Vagina (tissue), 2 donors: ENCODE data around the gene ZNF606.

ENCODE experiments used
- CTCF ChIP-seq, 3 experiments: fragments of 450-650 bp in 2 of 3; fragments of 200-600 bp in 1 of 3; sonication (generic) in 1 of 3; IDR thresholded peaks; one replicate each; pipeline ENCODE4 v1.5.1; 2017 to 2019; ENCODE audit warnings: antibody characterized with exemption in 3 of 3, mild to moderate bottlenecking in 2 of 3, moderate library complexity in 2 of 3
- POLR2A ChIP-seq, 2 donors: fragments of 450-650 bp; IDR thresholded peaks; one replicate each; pipeline ENCODE4 v1.6.1; 2017; ENCODE audit warnings: antibody characterized with exemption in 2 of 2, mild to moderate bottlenecking in 2 of 2, moderate library complexity in 2 of 2
- POLR2AphosphoS5 ChIP-seq, 2 donors: sonication (generic); formaldehyde crosslinking; IDR thresholded peaks; one replicate each; pipeline ENCODE4 v1.9.0; 2017; ENCODE audit warnings: antibody characterized with exemption in 2 of 2, mild to moderate bottlenecking in 2 of 2, low read depth in 1 of 2; ENCODE audit not compliant: insufficient read depth in 1 of 2

- TF ChIP-seq CTCF (IDR thresholded peaks at IDR 0.05) (peak; percentile 30 to 71 (median 58)), POLR2A (IDR thresholded peaks at IDR 0.05) (no peak), POLR2AphosphoS5 (IDR thresholded peaks at IDR 0.05; ENCODE audit: insufficient read depth in 1 of 2, low read depth in 1 of 2) (peak in 1 of 2 donors; percentile 23)
Measured at GRCh38 chr19:58021541-58022282, 19.1 kb upstream of the ZNF606 start.
